SK-N-SH treated with all-trans-retinoic acid at 6 μM for 48 hours (cell line): ENCODE data around the gene LRP5.

Source experiments
- ATAC-seq: fragments of 200-7000 bp; cut with Tn5 transposase; 3 replicates; pipeline ENCODE4 v1.9.1; 2020; ENCODE audit warnings: mild to moderate bottlenecking, moderate library complexity
- ARNTL ChIP-seq: fragments of 450-650 bp; formaldehyde crosslinking; IDR thresholded peaks from 2 replicates; pipeline ENCODE4 v1.5.0; 2020; ENCODE audit warnings: low read depth, mild to moderate bottlenecking, moderate library complexity, borderline replicate concordance
- BACH2 ChIP-seq: fragments of 250-450 bp; sonication (Bioruptor Pico); IDR thresholded peaks from 2 replicates; pipeline ENCODE4 v1.9.0; 2021; ENCODE audit warnings: mild to moderate bottlenecking, borderline replicate concordance
- CREB5 ChIP-seq: fragments of 250-450 bp; sonication (Bioruptor Pico); IDR thresholded peaks from 2 replicates; pipeline ENCODE4 v1.5.1; 2020; ENCODE audit warnings: low read depth, mild to moderate bottlenecking, moderate library complexity
- CSDC2 ChIP-seq: fragments of 250-450 bp; sonication (Bioruptor Pico); IDR thresholded peaks from 2 replicates; pipeline ENCODE4 v1.5.0; 2020; ENCODE audit warnings: mild to moderate bottlenecking, moderate library complexity
- CSRNP3 ChIP-seq: fragments of 250-450 bp; sonication (Bioruptor Pico); IDR thresholded peaks from 2 replicates; pipeline ENCODE4 v1.5.1; 2021; ENCODE audit warnings: mild to moderate bottlenecking, moderate library complexity
- GLIS3 ChIP-seq: fragments of 250-450 bp; sonication (Bioruptor Pico); IDR thresholded peaks from 2 replicates; pipeline ENCODE4 v1.5.0; 2020; ENCODE audit warnings: mild to moderate bottlenecking, moderate library complexity
- ISL1 ChIP-seq: fragments of 250-450 bp; sonication (Bioruptor Pico); IDR thresholded peaks from 2 replicates; pipeline ENCODE4 v2.1.2; 2022; ENCODE audit warnings: mild to moderate bottlenecking, moderate library complexity
- OSR1 ChIP-seq: fragments of 250-450 bp; sonication (Bioruptor Pico); IDR thresholded peaks from 2 replicates; pipeline ENCODE4 v1.8.0; 2022; ENCODE audit warnings: moderate library complexity, mild to moderate bottlenecking, inconsistent platforms
- PATZ1 ChIP-seq: fragments of 250-450 bp; sonication (Bioruptor Pico); IDR thresholded peaks from 2 replicates; pipeline ENCODE4 v1.8.0; 2020; ENCODE audit warnings: mild to moderate bottlenecking, moderate library complexity, borderline replicate concordance
- POU6F1 ChIP-seq: fragments of 250-450 bp; sonication (Bioruptor Pico); IDR thresholded peaks from 2 replicates; pipeline ENCODE4 v1.8.0; 2021; ENCODE audit warnings: low read depth, mild to moderate bottlenecking, moderate library complexity, borderline replicate concordance
- PPARA ChIP-seq: fragments of 250-450 bp; sonication (Bioruptor Pico); IDR thresholded peaks from 2 replicates; pipeline ENCODE4 v1.5.0; 2020; ENCODE audit warnings: mild to moderate bottlenecking, borderline replicate concordance
- RARB ChIP-seq: fragments of 250-450 bp; sonication (Bioruptor Pico); IDR thresholded peaks from 2 replicates; pipeline ENCODE4 v1.8.0; 2021; ENCODE audit warnings: mild to moderate bottlenecking, moderate library complexity
- SNAI2 ChIP-seq: fragments of 250-450 bp; sonication (Bioruptor Pico); IDR thresholded peaks from 2 replicates; pipeline ENCODE4 v1.5.0; 2020; ENCODE audit warnings: mild to moderate bottlenecking, moderate library complexity
- TCF4 ChIP-seq: fragments of 250-450 bp; sonication (Bioruptor Pico); IDR thresholded peaks from 2 replicates; pipeline ENCODE4 v1.8.0; 2021; ENCODE audit warnings: mild to moderate bottlenecking, moderate library complexity, borderline replicate concordance
- TOX ChIP-seq: fragments of 250-450 bp; sonication (Bioruptor Pico); IDR thresholded peaks from 2 replicates; pipeline ENCODE4 v1.8.0; 2021; ENCODE audit warnings: mild to moderate bottlenecking, moderate library complexity, borderline replicate concordance
- TSHZ2 ChIP-seq: fragments of 250-450 bp; sonication (Bioruptor Pico); IDR thresholded peaks from 2 replicates; pipeline ENCODE4 v1.5.0; 2020; ENCODE audit warnings: mild to moderate bottlenecking, moderate library complexity
- ZC3H10 ChIP-seq: fragments of 250-450 bp; sonication (Bioruptor Pico); IDR thresholded peaks from 2 replicates; pipeline ENCODE4 v1.5.1; 2021; ENCODE audit warnings: mild to moderate bottlenecking, moderate library complexity
- ZFP3 ChIP-seq: fragments of 250-450 bp; sonication (Bioruptor Pico); IDR thresholded peaks from 2 replicates; pipeline ENCODE4 v1.5.0; 2020; ENCODE audit warnings: mild to moderate bottlenecking, moderate library complexity
- ZFP30 ChIP-seq: fragments of 450-650 bp; formaldehyde crosslinking; IDR thresholded peaks from 2 replicates; pipeline ENCODE4 v1.5.0; 2022; ENCODE audit warnings: mild to moderate bottlenecking, moderate library complexity
- ZNF565 ChIP-seq: fragments of 450-650 bp; formaldehyde crosslinking; conservative IDR thresholded peaks from 2 replicates; pipeline ENCODE4 v1.5.0; 2020; ENCODE audit warnings: low read depth, mild to moderate bottlenecking, moderate library complexity
- ZNF70 ChIP-seq: fragments of 450-650 bp; formaldehyde crosslinking; IDR thresholded peaks from 2 replicates; pipeline ENCODE4 v1.5.0; 2020; ENCODE audit warnings: mild to moderate bottlenecking, moderate library complexity
- ZNF8 ChIP-seq: fragments of 450-650 bp; formaldehyde crosslinking; IDR thresholded peaks from 2 replicates; pipeline ENCODE4 v1.5.0; 2020; ENCODE audit warnings: mild to moderate bottlenecking, moderate library complexity

The LRP5 gene

GRCh38 chr11:68469122-68469521, 156.7 kb downstream of the LRP5 start:
- ATAC-seq = no peak

GRCh38 chr11:68469642-68470041, 157.3 kb downstream of the LRP5 start:
- no peak for ATAC-seq
- TF ChIP-seq PATZ1 (no peak), SNAI2 (CRISPR knock-in tag) (no peak), ZNF8 (CRISPR knock-in tag) (no peak), PPARA (CRISPR knock-in tag) (no peak), TCF4 (CRISPR knock-in tag) (no peak), ZC3H10 (CRISPR knock-in tag) (no peak), ZNF565 (no peak), TSHZ2 (CRISPR knock-in tag) (no peak), CSRNP3 (CRISPR knock-in tag) (no peak), ZFP30 (CRISPR knock-in tag) (no peak), ISL1 (CRISPR knock-in tag) (no peak), CREB5 (no peak), POU6F1 (CRISPR knock-in tag) (no peak), TOX (no peak), BACH2 (CRISPR knock-in tag) (no peak), ZNF70 (CRISPR knock-in tag) (no peak)

More at GRCh38 chr11:68469122-68469521, 156.7 kb downstream of the LRP5 start:
- TF ChIP-seq RARB (CRISPR knock-in tag) (no peak), ZNF8 (CRISPR knock-in tag) (no peak), OSR1 (CRISPR knock-in tag) (no peak), ARNTL (CRISPR knock-in tag) (no peak), POU6F1 (CRISPR knock-in tag) (no peak), TOX (no peak), GLIS3 (CRISPR knock-in tag) (no peak), SNAI2 (CRISPR knock-in tag) (no peak), CREB5 (no peak), PATZ1 (no peak), ZFP3 (CRISPR knock-in tag) (no peak), CSDC2 (no peak), PPARA (CRISPR knock-in tag) (no peak)
